Measurements from ENCODE around the gene SUGCT. TPM values are rescaled to one million over a fixed set of nuclear protein-coding genes. Genes with fewer than 3 reads are reported as not detected.

Gene SUGCT
- total RNA-seq, 1 donor from 2014 or later = 1.0 TPM

- DNase-seq (ENCODE audit: low read depth in 2 of 2) = no peak
Observed at GRCh38 chr7:40715053-40715430, 580.2 kb downstream of the SUGCT start.

- no peak for DNase-seq (ENCODE audit: low read depth in 2 of 2)
Observed at GRCh38 chr7:40716052-40716451, 581.2 kb downstream of the SUGCT start.

- DNase-seq (ENCODE audit: low read depth in 2 of 2) = peak in 1 of 2 donors; percentile 67
Observed at GRCh38 chr7:40717242-40717641, 582.4 kb downstream of the SUGCT start.

DNA sequence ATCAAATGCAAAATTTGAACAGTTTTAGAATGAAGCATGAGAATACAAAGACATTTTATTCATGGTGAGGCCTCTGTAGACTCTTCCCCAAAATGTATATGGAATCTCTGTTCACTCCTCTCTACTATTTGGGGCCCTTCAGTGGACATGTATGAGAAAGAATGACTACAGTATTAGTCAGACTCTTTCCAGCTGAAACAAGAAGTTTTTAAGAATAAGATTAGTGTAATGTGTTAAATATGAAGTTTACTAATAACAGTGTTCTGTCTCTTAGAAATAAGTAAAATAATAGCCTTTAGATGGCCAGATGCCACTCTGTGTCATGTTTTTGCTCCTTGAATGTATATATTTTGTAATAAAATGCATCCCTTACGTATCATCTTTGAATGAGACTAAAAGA is 585.6 kb downstream of the SUGCT start:
- no peak for DNase-seq (ENCODE audit: low read depth in 2 of 2)

GRCh38 chr7:40721342-40721949 is 586.6 kb downstream of the SUGCT start:
- DNase-seq (ENCODE audit: low read depth in 2 of 2) = no peak

- DNase-seq (ENCODE audit: low read depth in 2 of 2) = no peak
Observed at GRCh38 chr7:40722242-40722641, 587.4 kb downstream of the SUGCT start.

GRCh38 chr7:40723829-40724228 is 589.0 kb downstream of the SUGCT start:
- no peak for DNase-seq (ENCODE audit: low read depth in 2 of 2)

GRCh38 chr7:40726559-40726958 is 591.8 kb downstream of the SUGCT start:
- DNase-seq (ENCODE audit: low read depth in 2 of 2) = no peak

GRCh38 chr7:40733114-40733513 is 598.3 kb downstream of the SUGCT start:
- no peak for DNase-seq (ENCODE audit: low read depth in 2 of 2)

- peak in 1 of 2 donors; percentile 19 for DNase-seq (ENCODE audit: low read depth in 2 of 2)
Observed at GRCh38 chr7:40733578-40733977, 598.8 kb downstream of the SUGCT start.

DNA sequence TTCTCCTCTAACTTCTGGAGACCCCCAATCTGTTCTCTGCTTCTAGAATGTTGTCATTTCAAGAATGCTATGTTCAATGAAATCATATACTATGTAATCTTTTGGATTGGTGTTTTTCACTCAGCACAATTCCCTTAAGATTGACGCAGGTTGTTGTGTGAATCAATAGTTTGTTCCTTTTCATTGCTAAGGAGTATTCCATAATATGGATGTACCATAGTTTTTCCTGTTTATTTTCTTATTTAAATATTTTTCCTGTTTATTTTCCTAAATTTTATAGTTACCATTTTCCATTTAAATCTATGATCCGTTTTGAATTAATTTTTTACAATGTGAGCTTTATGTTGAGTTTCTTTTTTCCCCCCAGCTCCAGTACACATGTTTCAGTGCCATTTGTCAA is 604.5 kb downstream of the SUGCT start:
- no peak for DNase-seq (ENCODE audit: low read depth in 2 of 2)

- DNase-seq (ENCODE audit: low read depth in 2 of 2) = no peak
Observed at GRCh38 chr7:40742270-40742669, 607.5 kb downstream of the SUGCT start.

GRCh38 chr7:40746841-40747556 is 612.2 kb downstream of the SUGCT start:
- no peak for DNase-seq (ENCODE audit: low read depth in 2 of 2)

DNA sequence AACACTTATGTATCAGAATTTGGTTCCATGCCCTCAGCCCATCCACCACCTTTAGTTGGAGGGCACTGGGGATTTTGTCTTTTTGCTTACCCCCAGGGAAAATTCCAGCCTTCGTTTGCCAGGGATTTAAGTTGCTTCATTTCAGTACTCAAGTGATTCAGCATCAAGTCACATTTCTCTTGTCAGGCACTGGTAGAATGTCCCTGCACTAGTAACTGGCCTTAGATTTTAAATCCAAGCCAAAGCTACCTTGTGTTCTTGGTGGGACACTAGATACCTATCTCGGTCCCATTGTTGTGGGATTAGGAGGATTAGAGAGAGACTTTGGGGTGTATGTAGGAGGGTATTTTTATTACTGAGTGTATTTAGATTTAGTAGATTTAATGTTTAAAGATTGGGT is 613.1 kb downstream of the SUGCT start:
- no peak for DNase-seq (ENCODE audit: low read depth in 2 of 2)

DNA sequence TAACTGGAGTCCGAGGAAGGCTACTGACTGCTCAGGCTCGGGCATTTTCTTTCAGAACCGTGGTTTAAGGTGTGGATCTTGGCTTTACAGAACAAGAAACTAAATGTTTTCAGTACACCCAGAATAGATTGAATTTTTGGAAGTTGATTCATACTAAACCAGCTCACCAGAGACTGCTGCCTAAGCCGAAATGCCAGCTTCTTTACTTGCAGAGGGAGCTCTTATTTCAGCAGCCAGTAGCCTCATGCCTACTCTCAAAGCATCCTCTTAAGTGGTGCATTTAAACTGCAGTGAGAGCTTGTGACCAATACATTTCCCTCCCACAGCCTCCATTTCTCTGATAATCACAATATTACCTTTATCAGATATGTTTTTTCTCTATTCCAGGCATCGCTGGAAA is 615.1 kb downstream of the SUGCT start:
- no peak for DNase-seq (ENCODE audit: low read depth in 2 of 2)

DNA sequence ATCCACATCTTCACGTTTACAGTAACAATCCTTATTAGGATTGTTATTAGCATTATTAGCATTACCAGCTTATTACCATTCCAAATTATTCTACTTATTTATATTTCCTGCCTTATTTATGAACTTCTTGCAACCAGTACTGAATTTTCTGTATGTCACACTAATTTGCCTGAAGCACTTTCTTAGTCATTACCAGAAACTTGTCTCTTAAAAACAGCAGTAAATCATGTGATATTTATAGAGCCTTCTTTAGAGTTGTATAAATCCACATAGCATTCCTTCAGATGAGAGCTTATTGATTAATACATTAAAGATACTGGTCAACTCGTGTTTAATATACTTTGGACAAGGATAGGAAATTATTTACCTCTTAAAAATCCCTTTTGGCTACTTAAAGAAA is 618.6 kb downstream of the SUGCT start:
- no peak for DNase-seq (ENCODE audit: low read depth in 2 of 2)

GRCh38 chr7:40755438-40755837 is 620.6 kb downstream of the SUGCT start:
- DNase-seq (ENCODE audit: low read depth in 2 of 2) = no peak

DNA sequence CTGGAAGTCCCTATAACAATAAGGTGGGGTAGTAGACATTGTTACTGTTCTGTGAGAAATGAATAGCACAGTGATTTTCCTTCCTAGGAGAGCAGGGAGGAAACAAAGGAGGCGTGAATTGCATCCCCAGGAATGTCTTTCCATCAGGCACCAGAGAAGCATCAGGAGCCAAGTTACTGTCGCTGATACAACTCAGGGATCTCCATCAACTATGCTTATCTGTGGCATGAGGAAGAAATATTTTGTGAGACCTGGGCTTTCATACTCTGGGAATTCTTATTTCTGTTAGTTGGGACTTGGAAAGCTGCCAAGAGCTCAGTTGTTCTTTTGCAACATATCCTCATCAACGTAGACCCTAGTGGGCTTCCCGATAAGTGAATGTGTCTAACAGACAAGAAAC is 622.3 kb downstream of the SUGCT start:
- no peak for DNase-seq (ENCODE audit: low read depth in 2 of 2)

- no peak for DNase-seq (ENCODE audit: low read depth in 2 of 2)
Observed at GRCh38 chr7:40758590-40758989, 623.8 kb downstream of the SUGCT start.

DNA sequence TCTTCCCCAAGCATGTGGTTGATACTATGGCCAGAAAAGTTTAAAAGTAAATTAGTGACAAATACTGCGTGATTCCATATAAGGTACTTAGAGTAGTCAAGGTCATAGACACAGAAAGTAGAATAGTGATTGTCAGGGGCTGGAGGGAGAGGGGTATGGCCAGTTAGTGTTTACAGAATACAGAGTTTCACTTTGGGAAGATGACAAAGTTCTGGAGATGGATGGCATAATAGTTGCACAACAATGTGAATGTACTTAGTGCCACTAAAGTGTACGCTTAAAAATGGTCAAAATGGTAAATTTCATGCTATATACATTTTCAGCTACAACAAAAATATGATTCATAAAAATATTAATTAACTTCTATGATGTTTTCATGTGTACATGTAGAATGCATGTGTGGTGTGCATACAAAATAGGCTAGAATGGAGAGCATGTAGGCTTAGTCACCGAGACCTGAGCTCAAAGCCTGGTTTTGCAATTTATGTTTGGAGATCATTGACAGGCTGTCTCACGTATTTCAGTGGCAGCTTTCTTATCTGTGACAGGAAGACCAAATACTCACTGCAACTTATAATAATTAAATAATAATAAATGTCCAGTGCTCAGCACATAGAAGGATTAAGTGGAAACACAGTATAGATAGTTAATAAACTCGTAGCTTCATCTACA is 625.6 kb downstream of the SUGCT start:
- no peak for DNase-seq (ENCODE audit: low read depth in 2 of 2)

GRCh38 chr7:40760987-40761386 is 626.2 kb downstream of the SUGCT start:
- DNase-seq (ENCODE audit: low read depth in 2 of 2) = no peak

DNA sequence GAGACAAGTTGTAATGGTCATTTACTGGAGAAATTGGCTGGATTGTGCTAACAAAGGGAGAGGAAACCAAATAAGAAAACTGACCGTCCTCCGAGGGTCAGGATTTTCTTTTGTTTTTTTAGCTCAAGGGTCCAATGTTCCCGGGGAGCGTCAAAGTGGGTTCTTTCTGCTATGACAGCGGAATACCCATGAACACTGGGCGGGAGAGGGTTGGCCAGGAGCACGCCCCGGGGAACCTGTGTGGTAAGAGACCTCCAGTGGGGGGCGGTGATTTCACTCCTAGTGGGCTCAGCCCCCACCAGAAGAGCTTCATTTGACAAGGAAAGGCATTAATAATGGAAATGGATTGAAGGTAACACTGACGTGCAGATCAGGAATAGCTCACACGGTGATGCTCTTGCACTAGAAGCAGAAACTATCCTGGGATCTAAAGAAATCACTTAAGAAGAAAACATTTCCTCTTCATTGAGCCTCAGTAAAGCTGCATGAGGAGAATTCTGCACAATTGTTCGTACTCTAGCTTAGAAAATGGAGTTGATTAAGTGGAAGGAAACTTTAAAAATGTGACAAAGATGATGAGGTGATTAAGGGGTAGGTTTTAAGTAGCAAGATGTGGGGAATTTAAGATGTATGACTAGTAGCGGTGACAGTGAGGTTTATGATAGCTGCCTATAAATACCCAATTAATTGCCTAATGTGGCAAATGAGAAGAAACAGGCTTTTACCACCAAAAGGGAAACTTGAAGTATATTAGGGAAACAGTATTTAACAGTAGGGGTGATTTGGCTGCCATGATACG is 627.2 kb downstream of the SUGCT start:
- no peak for DNase-seq (ENCODE audit: low read depth in 2 of 2)
